ENCODE data around the gene NRXN3.

The NRXN3 gene

DNA sequence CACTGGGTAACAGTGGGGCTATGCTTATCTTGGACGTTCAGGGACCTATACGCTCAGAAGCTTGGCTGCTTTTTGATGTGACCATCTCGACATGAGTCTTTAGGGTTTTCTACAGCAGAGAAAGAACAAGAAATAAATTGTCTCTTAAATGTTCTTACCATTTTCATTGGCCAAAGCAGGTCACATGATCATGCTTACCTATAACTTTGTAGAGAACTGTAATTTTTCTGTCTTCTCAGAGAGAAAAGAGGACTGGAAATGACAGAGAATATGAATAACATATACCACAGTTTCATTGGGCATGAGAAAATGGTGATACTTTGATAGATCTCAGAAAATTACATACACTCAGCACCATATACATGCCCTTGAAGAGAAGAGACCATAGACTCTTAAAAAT lies 390.9 kb downstream of the NRXN3 start:
- H3K9me2 ChIP-seq (ENCODE audit: low read depth, low read length) = no peaks in the 10 kb centered on the region
- no peaks in the 10 kb centered on the region for H3K4me1 ChIP-seq (ENCODE audit: insufficient read depth, low read length, severe bottlenecking)
- no peaks in the 10 kb centered on the region for H4K20me1 ChIP-seq (ENCODE audit: insufficient read depth, low read length)
- TF ChIP-seq, protein P1, sequence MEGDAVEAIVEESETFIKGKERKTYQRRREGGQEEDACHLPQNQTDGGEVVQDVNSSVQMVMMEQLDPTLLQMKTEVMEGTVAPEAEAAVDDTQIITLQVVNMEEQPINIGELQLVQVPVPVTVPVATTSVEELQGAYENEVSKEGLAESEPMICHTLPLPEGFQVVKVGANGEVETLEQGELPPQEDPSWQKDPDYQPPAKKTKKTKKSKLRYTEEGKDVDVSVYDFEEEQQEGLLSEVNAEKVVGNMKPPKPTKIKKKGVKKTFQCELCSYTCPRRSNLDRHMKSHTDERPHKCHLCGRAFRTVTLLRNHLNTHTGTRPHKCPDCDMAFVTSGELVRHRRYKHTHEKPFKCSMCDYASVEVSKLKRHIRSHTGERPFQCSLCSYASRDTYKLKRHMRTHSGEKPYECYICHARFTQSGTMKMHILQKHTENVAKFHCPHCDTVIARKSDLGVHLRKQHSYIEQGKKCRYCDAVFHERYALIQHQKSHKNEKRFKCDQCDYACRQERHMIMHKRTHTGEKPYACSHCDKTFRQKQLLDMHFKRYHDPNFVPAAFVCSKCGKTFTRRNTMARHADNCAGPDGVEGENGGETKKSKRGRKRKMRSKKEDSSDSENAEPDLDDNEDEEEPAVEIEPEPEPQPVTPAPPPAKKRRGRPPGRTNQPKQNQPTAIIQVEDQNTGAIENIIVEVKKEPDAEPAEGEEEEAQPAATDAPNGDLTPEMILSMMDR (IDR thresholded peaks at IDR 0.05; ENCODE audit: low read length) = no peak
- TF ChIP-seq EZH2 (IDR thresholded peaks at IDR 0.05; ENCODE audit: borderline replicate concordance, low read length) = no peak
- no peaks in the 10 kb centered on the region for H3K36me3 ChIP-seq (ENCODE audit: insufficient read depth, low read length)
- H3K9ac ChIP-seq (ENCODE audit: low read length) = no peak overlapping the region
- H2AFZ ChIP-seq (ENCODE audit: low read length) = no peak overlapping the region
- no peak overlapping the region for H3K4me3 ChIP-seq (ENCODE audit: low read depth, low read length, poor library complexity, severe bottlenecking)
- no peaks in the 10 kb centered on the region for H3F3A ChIP-seq (ENCODE audit: insufficient read depth, low read length)
- no peaks in the 10 kb centered on the region for H3K9me3 ChIP-seq (ENCODE audit: low read length)
- 0 out of 2 replicates have a peak, but pooled peaks cover 3% of the 10 kb centered on the region for H3K27me3 ChIP-seq (ENCODE audit: insufficient read depth, low read length)
- H3K79me2 ChIP-seq (ENCODE audit: insufficient read depth, low read length) = no peaks in the 10 kb centered on the region
- H3K4me2 ChIP-seq (ENCODE audit: low read length) = no peak overlapping the region
- no peak overlapping the region for H3K27ac ChIP-seq (ENCODE audit: low read depth, low read length, poor library complexity, severe bottlenecking)

GRCh38 chr14:78566026-78566858 lies 396.1 kb downstream of the NRXN3 start:
- Histone ChIP-seq H3K4me3 (ENCODE audit: low read depth, low read length, poor library complexity, severe bottlenecking) (no peak overlapping the region), H3K9ac (ENCODE audit: low read length) (no peak overlapping the region), H2AFZ (ENCODE audit: low read length) (no peak overlapping the region), H4K20me1 (ENCODE audit: insufficient read depth, low read length) (no peaks in the 10 kb centered on the region), H3K4me2 (ENCODE audit: low read length) (no peak overlapping the region), H3F3A (ENCODE audit: insufficient read depth, low read length) (no peaks in the 10 kb centered on the region), H3K4me1 (ENCODE audit: insufficient read depth, low read length, severe bottlenecking) (no peaks in the 10 kb centered on the region), H3K9me3 (ENCODE audit: low read length) (no peaks in the 10 kb centered on the region), H3K36me3 (ENCODE audit: insufficient read depth, low read length) (no peaks in the 10 kb centered on the region), H3K79me2 (ENCODE audit: insufficient read depth, low read length) (no peaks in the 10 kb centered on the region), H3K27ac (ENCODE audit: low read depth, low read length, poor library complexity, severe bottlenecking) (no peak overlapping the region), H3K9me2 (ENCODE audit: low read depth, low read length) (no peaks in the 10 kb centered on the region), H3K27me3 (ENCODE audit: insufficient read depth, low read length) (0 out of 2 replicates have a peak, but pooled peaks cover 3% of the 10 kb centered on the region)
- TF ChIP-seq, protein P1 (IDR thresholded peaks at IDR 0.05; ENCODE audit: low read length) = peak; percentile 75
- no peak for TF ChIP-seq EZH2 (IDR thresholded peaks at IDR 0.05; ENCODE audit: borderline replicate concordance, low read length)

DNA sequence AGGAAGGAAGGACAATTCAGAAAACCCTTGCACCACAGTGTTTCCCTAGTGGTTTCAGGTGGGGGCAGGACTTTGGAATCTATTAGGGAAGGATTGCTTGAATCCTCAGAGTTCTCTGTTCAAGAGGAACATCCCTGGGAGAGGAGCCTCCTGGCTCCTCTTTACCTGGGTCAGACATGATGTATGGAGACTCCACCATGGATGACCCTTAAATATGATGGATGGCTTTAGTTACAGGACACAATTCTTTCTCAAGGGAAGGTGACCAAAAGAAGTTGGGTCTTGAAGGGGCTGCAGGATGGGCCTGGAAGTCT lies 396.6 kb downstream of the NRXN3 start:
- Histone ChIP-seq H3K9ac (ENCODE audit: low read length) (no peak overlapping the region), H3K9me3 (ENCODE audit: low read length) (no peaks in the 10 kb centered on the region), H3K36me3 (ENCODE audit: insufficient read depth, low read length) (no peaks in the 10 kb centered on the region), H2AFZ (ENCODE audit: low read length) (no peak overlapping the region), H3K4me1 (ENCODE audit: insufficient read depth, low read length, severe bottlenecking) (no peaks in the 10 kb centered on the region), H3K79me2 (ENCODE audit: insufficient read depth, low read length) (no peaks in the 10 kb centered on the region), H3K4me3 (ENCODE audit: low read depth, low read length, poor library complexity, severe bottlenecking) (no peak overlapping the region), H3K27ac (ENCODE audit: low read depth, low read length, poor library complexity, severe bottlenecking) (no peak overlapping the region), H3K4me2 (ENCODE audit: low read length) (no peak overlapping the region), H3K27me3 (ENCODE audit: insufficient read depth, low read length) (0 out of 2 replicates have a peak, but pooled peaks cover 3% of the 10 kb centered on the region), H3F3A (ENCODE audit: insufficient read depth, low read length) (no peaks in the 10 kb centered on the region), H4K20me1 (ENCODE audit: insufficient read depth, low read length) (no peaks in the 10 kb centered on the region), H3K9me2 (ENCODE audit: low read depth, low read length) (no peaks in the 10 kb centered on the region)
- TF ChIP-seq, protein P1 (IDR thresholded peaks at IDR 0.05; ENCODE audit: low read length) = no peak
- TF ChIP-seq EZH2 (IDR thresholded peaks at IDR 0.05; ENCODE audit: borderline replicate concordance, low read length) = no peak

Measured in OCI-LY1 (cell line).